NCI-H1436 (cell line): ENCODE data around the gene POLN.
"Not testable (repeated sequence)": the region's sequence is repeated elsewhere in the genome, so short reads cannot be mapped to it uniquely, and the experiment has no call there.

Source experiments
- DNase-seq: peaks from one replicate; lab custom pipeline; 2025; lab: John Stamatoyannopoulos, UW

POLN gene

GRCh38 chr4:2251073-2251794 is 9.3 kb upstream of the POLN start:
- no peak for DNase-seq

- no peak for DNase-seq
Observed at GRCh38 chr4:2250357-2251072, 8.6 kb upstream of the POLN start.

- no peak for DNase-seq
Observed at GRCh38 chr4:2249526-2250356, 7.8 kb upstream of the POLN start.

GRCh38 chr4:2248821-2249261 is 6.9 kb upstream of the POLN start:
- DNase-seq = no peak

- DNase-seq = no peak
Observed at GRCh38 chr4:2248044-2248780, 6.3 kb upstream of the POLN start.

GRCh38 chr4:2247128-2248043 is 5.5 kb upstream of the POLN start:
- no peak for DNase-seq

- DNase-seq = no peak
Observed at GRCh38 chr4:2246384-2247127, 4.6 kb upstream of the POLN start.

GRCh38 chr4:2245787-2246275 is 3.9 kb upstream of the POLN start:
- DNase-seq = no peak

- no peak for DNase-seq
Observed at GRCh38 chr4:2245057-2245786, 3.3 kb upstream of the POLN start.

GRCh38 chr4:2243681-2244380 is 1.9 kb upstream of the POLN start:
- DNase-seq = no peak

- DNase-seq = no peak
Observed at GRCh38 chr4:2241003-2241402, 918 bp downstream of the POLN start.

GRCh38 chr4:2236944-2237666 is 4.8 kb downstream of the POLN start:
- no peak for DNase-seq

- no peak for DNase-seq
Observed at GRCh38 chr4:2231082-2231481, 10.8 kb downstream of the POLN start.

- DNase-seq = no peak
Observed at GRCh38 chr4:2226261-2226660, 15.7 kb downstream of the POLN start.

GRCh38 chr4:2222838-2223237 is 19.1 kb downstream of the POLN start:
- DNase-seq = no peak

GRCh38 chr4:2221378-2221777 is 20.5 kb downstream of the POLN start:
- DNase-seq = not testable (repeated sequence)

- peak; percentile 19 for DNase-seq
Observed at GRCh38 chr4:2220016-2220630, 21.8 kb downstream of the POLN start.
